ENCODE measurements around the gene PTPN4.

PTPN4 gene

DNA sequence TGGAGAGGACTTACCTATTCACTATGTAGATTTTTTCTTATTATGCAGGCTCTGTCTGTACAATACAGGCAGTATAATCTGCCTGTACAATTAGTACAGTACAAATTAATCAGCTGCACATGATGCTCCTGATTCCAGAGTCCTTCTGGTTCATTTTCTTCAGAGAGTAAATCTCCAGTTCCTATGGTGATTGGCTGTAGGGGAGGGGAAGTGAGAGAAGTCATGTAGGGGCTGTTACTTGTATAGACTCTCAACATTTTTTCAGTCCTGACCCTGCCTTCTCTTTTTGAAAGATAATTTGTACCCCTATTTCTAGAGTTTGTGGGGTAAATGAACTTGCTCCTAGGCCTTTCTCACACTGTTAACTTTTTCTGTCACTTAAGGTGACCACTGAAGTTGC lies 54.5 kb downstream of the PTPN4 start:
- no peak for TF ChIP-seq EGR1 (IDR thresholded peaks at IDR 0.05)
- TF ChIP-seq ZBTB7A (IDR thresholded peaks at IDR 0.05; ENCODE audit: low read depth) = no peak
- no peak for TF ChIP-seq EP300 (IDR thresholded peaks at IDR 0.05; ENCODE audit: borderline replicate concordance)

DNA sequence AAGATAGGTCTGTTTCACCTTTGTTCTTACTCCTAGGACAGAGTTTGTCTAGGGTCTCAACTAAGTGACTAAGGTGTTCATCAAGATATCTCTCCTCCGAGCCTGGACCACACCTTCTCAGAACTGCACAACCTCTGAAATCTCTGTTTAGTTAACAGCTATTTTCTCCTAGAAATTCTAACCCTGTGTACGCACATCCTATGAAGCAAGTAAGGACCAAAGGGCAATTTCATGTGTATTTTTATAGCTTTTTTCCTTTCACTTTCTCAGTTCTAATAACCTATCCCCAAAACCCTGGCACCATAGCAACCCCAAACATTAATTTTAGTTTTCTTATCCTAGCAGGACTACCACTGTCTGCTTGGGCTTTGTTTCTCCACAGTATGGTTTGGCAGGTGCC lies 59.1 kb downstream of the PTPN4 start:
- TF ChIP-seq, protein P1, sequence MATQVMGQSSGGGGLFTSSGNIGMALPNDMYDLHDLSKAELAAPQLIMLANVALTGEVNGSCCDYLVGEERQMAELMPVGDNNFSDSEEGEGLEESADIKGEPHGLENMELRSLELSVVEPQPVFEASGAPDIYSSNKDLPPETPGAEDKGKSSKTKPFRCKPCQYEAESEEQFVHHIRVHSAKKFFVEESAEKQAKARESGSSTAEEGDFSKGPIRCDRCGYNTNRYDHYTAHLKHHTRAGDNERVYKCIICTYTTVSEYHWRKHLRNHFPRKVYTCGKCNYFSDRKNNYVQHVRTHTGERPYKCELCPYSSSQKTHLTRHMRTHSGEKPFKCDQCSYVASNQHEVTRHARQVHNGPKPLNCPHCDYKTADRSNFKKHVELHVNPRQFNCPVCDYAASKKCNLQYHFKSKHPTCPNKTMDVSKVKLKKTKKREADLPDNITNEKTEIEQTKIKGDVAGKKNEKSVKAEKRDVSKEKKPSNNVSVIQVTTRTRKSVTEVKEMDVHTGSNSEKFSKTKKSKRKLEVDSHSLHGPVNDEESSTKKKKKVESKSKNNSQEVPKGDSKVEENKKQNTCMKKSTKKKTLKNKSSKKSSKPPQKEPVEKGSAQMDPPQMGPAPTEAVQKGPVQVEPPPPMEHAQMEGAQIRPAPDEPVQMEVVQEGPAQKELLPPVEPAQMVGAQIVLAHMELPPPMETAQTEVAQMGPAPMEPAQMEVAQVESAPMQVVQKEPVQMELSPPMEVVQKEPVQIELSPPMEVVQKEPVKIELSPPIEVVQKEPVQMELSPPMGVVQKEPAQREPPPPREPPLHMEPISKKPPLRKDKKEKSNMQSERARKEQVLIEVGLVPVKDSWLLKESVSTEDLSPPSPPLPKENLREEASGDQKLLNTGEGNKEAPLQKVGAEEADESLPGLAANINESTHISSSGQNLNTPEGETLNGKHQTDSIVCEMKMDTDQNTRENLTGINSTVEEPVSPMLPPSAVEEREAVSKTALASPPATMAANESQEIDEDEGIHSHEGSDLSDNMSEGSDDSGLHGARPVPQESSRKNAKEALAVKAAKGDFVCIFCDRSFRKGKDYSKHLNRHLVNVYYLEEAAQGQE (IDR thresholded peaks at IDR 0.05; ENCODE audit: low read depth) = no peak
- TF ChIP-seq EP300 (IDR thresholded peaks at IDR 0.05; ENCODE audit: borderline replicate concordance) (no peak), CEBPB (IDR thresholded peaks at IDR 0.05) (no peak), TCF12 (IDR thresholded peaks at IDR 0.05; ENCODE audit: low read depth) (no peak), FOXM1 (IDR thresholded peaks at IDR 0.05; ENCODE audit: borderline replicate concordance, low read depth) (no peak), EGR1 (IDR thresholded peaks at IDR 0.05) (no peak), CREB1 (IDR thresholded peaks at IDR 0.05; ENCODE audit: low read depth) (no peak), NFIC (IDR thresholded peaks at IDR 0.05) (no peak), ZBTB7A (IDR thresholded peaks at IDR 0.05; ENCODE audit: low read depth) (no peak), TEAD4 (IDR thresholded peaks at IDR 0.05) (no peak), YY1 (IDR thresholded peaks at IDR 0.05; ENCODE audit: low read depth) (no peak), TAF1 (IDR thresholded peaks at IDR 0.05; ENCODE audit: low read depth) (no peak), RAD21 (IDR thresholded peaks at IDR 0.05; ENCODE audit: low read depth) (no peak)
- TF ChIP-seq, protein P2, sequence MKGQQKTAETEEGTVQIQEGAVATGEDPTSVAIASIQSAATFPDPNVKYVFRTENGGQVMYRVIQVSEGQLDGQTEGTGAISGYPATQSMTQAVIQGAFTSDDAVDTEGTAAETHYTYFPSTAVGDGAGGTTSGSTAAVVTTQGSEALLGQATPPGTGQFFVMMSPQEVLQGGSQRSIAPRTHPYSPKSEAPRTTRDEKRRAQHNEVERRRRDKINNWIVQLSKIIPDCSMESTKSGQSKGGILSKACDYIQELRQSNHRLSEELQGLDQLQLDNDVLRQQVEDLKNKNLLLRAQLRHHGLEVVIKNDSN (IDR thresholded peaks at IDR 0.05) = no peak
- TF ChIP-seq, protein P3, sequence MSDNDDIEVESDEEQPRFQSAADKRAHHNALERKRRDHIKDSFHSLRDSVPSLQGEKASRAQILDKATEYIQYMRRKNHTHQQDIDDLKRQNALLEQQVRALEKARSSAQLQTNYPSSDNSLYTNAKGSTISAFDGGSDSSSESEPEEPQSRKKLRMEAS (IDR thresholded peaks at IDR 0.05) = no peak

DNA sequence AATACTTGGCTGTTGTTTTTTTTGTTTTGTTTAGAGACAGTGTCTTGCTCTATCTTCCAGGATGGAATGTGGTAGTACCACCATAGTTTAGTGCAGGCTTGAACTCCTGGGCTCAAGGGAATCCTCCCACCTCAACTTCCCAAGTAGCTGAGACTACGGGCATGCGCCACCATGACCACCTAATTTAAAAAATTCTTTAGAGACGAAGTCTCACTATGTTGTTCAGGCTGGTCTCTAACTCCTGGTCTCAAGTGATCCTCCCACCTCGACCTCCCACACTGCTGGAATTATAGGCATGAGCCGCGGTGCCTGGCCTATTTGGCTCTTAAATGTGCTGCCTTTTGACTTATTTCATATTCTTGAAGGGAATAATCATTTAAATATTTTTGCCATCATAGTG lies 60.1 kb downstream of the PTPN4 start:
- TF ChIP-seq ZBTB7A (IDR thresholded peaks at IDR 0.05; ENCODE audit: low read depth) = no peak
- no peak for TF ChIP-seq CEBPB (IDR thresholded peaks at IDR 0.05)
- no peak for TF ChIP-seq TAF1 (IDR thresholded peaks at IDR 0.05; ENCODE audit: low read depth)
- no peak for TF ChIP-seq TEAD4 (IDR thresholded peaks at IDR 0.05)

DNA sequence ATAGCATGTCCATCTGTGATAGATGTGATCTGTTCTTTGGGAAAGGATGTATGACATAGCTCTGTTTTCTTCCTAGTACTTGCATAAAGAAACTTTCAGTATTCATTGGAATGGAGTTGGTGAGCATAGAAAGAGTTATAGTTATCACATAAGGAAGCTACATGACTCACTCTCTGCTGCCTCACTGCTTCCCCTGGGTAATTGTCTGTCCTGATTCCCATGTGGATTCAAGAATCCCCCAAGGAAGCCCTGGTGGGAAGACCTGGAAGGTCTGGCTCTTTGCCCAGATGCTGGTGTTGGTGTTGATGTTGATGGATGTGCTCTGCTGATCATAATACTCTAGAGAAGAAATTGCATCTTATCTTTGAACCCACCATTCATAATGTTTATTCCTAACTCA lies 60.6 kb downstream of the PTPN4 start:
- no peak for TF ChIP-seq TEAD4 (IDR thresholded peaks at IDR 0.05)
- TF ChIP-seq NFIC (IDR thresholded peaks at IDR 0.05) = no peak
- TF ChIP-seq TCF12 (IDR thresholded peaks at IDR 0.05; ENCODE audit: low read depth) = no peak
- no peak for TF ChIP-seq YY1 (IDR thresholded peaks at IDR 0.05; ENCODE audit: low read depth)
- TF ChIP-seq ZBTB7A (IDR thresholded peaks at IDR 0.05; ENCODE audit: low read depth) = no peak
- TF ChIP-seq EP300 (IDR thresholded peaks at IDR 0.05; ENCODE audit: borderline replicate concordance) = no peak
- TF ChIP-seq, protein P1 (IDR thresholded peaks at IDR 0.05; ENCODE audit: low read depth) = no peak

DNA sequence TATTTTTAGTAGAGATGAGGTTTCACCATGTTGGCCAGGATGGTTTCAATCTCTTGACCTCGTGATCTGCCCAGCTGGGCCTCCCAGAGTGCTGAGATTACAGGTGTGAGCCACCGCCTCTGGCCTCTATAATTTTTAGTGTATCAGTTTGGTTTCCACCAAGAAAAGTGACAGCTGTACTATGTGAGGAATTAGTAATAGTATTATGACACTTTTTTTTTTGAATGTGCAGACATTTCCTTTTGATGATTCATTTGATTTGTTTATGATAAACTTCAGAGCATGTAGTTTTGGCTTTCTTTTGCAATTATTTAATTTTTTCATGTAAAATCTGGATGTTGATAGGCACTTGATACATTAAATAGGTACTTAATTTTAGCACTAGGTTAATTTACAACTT lies 61.5 kb downstream of the PTPN4 start:
- TF ChIP-seq FOXM1 (IDR thresholded peaks at IDR 0.05; ENCODE audit: borderline replicate concordance, low read depth) = no peak
- TF ChIP-seq, protein P2 (IDR thresholded peaks at IDR 0.05) = no peak

DNA sequence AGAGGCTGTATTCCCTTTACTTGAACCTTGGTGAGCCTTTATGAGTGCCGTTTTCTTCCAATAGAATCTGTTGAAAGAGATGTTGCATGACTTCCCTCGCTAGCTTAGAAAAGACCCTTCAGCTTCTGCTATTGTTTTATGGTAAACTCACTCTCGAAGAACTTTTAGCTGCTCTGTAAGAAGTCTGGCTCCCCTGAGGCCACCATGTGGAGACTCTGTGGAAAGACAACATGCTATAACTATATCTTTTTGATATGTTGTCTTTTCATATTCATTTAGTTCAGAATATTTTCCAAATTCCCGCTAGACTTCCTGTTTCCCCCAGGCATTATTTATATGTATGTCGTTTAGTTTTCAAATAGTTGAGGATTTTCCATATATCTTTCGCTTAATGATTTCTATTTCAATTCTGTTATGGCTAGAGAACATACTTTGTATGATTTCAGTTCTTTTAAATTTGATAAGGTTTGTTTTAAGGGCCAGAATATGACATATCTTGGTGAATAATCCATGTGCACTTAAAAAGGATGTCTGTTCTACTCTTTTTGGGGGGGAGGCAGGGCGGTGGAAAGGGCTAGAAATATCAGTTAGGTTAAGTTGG lies 64.1 kb downstream of the PTPN4 start:
- TF ChIP-seq NFIC (IDR thresholded peaks at IDR 0.05) = no peak
- peak; percentile 57 for TF ChIP-seq RAD21 (IDR thresholded peaks at IDR 0.05; ENCODE audit: low read depth)

DNA sequence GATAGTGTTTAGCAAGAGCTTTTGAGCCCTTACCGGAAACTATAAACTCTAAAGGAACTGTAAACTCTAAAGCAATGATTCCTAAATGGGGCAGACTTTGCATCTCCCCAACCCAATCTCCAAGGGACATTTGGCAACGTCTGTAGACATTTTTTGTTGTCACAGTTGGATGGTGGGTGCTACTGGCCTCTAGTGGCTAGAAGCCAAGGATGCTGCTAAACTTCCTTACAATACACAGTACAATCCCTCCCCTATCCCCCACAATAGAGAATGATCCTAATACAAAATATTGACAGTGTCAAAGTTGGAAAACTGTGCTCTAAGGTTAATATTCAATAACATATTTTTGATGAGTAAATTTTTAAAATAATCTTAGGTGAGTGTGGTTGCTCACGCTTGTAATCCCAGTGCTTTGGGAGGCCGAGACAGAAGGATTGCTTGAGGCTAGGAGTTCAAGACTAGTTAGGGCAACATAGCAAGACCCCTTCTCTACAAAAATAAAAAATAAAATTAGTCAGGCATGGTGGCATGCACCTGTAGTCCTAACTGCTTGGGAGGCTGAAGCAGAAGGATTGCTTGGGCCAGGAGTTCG lies 66.7 kb downstream of the PTPN4 start:
- TF ChIP-seq RAD21 (IDR thresholded peaks at IDR 0.05; ENCODE audit: low read depth) (peak; percentile 54), EP300 (IDR thresholded peaks at IDR 0.05; ENCODE audit: borderline replicate concordance) (no peak)
